DOHH2 (cell line): ENCODE measurements around the gene SFXN5.

Experiments
- CTCF ChIP-seq: fragments of 200-600 bp; sonication (generic); IDR thresholded peaks from one replicate; pipeline ENCODE4 v1.5.1; 2014; ENCODE audit warnings: antibody characterized with exemption, mild to moderate bottlenecking, low read depth, low read length; ENCODE audit not compliant: poor library complexity, severe bottlenecking
- EZH2phosphoT487 ChIP-seq: fragments of 200-600 bp; sonication (generic); IDR thresholded peaks from 2 replicates; pipeline ENCODE4 v1.6.1; 2017; ENCODE audit warnings: borderline replicate concordance, mild to moderate bottlenecking, antibody characterized with exemption, low read length, moderate library complexity, mixed read lengths

- no peak for TF ChIP-seq CTCF
- no peak for TF ChIP-seq EZH2phosphoT487
Measured at GRCh38 chr2:73080321-73081131, 9.0 kb upstream of the SFXN5 start.
